ENCODE measurements around the gene PPP1R16B.

PPP1R16B gene

DNA sequence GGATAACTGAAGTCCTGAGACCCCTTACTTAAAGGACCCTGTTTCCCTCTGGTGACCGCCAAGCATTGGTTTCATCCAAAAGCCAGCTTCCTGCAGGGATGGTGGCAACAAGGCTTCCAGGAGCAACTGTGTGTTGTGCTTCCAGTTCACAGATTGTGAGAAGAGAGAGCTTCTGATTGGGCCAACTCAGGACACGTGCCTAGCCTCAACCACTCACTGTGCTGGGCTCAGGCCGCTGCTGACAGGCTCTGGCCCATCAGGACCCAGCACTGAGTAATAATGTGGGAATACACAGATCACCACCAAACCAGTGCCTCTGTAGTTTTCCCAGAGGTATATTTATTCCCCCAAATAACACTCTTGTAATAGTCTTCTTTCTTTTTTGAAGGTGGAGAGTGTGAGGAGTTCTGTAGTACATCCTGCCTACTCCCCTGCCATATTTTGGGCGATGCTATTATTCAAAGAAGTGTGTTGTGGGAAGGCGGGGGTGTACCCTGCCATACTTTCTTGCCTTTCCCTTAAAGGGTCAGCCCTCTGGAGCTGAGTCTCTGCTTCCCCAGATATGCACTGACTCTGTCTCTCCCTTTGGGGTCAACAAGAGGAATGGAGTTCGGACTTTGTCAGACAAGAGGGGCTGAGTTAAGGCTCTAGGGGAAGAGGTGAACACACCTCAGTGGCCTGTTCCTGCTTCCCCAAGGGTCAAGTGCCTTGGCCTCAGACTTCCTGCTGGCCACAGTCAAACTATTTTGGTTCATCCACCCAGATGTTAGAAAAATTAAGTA, 23.2 kb downstream of the PPP1R16B start:
- no peak for DNase-seq

- DNase-seq, result no peak
Measured at GRCh38 chr20:38829296-38829875, 23.9 kb downstream of the PPP1R16B start.

DNA sequence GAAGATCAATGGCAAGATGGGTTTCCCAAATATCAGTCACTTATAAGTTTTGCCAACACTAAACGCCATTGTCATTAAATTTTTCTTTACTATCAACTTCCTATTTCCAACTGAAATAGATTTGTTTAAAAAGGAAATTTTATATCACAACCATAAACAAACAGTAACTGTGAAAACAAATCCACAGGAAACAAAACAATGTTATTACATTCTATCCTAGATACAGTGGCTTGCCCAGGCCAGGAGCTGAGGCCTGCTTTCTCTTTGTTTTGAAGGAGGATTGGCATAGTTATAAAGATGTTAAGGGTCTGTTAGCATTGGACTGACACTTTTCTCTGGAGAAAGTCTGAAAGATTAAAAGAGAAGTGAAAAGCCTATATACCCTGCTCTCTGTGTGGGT, 24.9 kb downstream of the PPP1R16B start:
- no peak for DNase-seq

GRCh38 chr20:38831049-38831691, 25.7 kb downstream of the PPP1R16B start:
- DNase-seq, result no peak

DNA sequence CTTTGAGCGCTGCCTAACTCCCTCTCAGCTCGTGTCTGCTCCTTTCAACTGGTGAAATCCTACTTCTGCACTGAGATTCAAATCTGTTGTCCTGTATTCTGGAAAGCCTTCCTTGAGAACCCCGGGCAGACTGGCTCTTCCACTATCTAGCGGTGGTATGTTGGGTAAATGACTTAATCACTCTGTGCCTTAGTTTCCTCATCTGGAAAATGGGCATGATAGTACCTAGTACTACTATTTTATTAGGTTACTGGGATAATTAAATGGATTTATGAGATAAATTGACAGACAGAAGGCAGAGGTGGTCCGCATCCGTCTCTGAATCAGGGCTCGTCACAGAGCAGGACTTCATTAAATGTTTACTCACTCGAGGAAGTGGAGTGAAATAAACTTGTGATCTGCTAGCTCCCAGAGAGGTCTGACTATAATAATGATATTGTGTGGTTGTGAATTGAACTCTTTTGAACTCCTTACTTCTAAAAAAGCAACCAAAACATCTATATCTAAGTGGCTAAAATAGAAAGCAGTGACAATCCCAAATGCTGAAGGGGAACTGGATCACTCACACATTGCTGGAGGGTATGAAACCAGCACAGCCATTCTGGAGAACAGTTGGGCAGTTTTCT, 26.6 kb downstream of the PPP1R16B start:
- DNase-seq, result no peak

- DNase-seq, result no peak
Measured at GRCh38 chr20:38833154-38833856, 27.8 kb downstream of the PPP1R16B start.

- DNase-seq, result no peak
Measured at GRCh38 chr20:38833857-38834164, 28.3 kb downstream of the PPP1R16B start.

DNA sequence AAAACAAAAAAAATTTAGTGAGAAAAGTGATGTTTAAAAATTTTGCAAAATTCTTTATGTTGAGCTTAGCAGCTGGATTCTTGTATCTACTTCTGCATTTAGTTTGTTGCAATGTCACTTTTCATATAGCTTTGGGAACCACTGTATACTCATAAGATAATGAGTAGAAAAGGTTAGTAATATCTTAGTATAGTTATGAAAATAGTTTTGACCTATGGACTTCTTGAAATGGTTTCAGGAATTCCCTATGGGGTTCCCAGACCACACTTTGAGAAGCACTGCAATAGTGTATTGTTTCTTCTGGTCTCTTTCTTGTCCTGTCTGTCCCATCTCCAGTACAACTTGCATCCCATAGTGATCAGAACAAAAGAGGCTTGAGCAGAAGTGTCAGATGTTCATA, 29.4 kb downstream of the PPP1R16B start:
- no peak for DNase-seq

GRCh38 chr20:38835792-38836191, 30.3 kb downstream of the PPP1R16B start:
- no peak for DNase-seq

DNA sequence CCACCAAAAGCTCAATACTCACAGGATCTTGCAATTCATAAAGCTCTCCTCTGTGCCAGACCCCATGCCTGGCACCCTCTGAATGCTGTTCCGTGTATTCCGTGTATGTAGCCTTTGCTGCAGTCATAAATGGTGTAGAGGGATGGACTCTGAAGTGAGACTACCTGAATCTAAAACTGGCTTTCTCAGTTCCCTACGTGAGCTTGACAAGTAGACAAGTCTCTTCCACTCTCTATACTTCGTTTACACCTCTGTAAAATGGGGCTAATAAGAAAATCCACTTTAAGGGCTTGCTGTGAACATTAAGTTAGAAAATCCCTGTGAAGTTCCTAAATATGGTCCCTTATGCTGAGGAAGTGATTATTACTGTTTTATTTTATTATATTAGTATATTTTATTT, 31.5 kb downstream of the PPP1R16B start:
- no peak for DNase-seq

GRCh38 chr20:38838326-38838725, 32.8 kb downstream of the PPP1R16B start:
- no peak for DNase-seq

DNA sequence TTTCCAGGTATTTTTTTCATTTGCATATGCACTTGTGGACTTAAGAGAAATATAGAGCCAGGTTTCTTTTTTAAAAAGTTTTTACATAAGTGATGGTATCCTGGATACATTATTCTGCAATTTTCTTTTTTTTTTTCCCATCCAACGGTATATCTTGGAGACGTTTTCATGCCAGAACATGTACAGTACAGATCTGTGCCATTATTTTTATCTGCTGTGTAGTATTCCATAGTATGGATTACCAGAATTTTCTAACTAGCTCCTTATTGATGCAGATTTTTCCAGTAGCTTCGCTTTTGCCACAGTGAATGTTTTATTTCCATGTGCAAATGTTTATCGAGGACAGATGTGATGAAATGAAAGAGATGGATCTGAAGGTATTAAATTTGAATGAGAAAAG, 34.1 kb downstream of the PPP1R16B start:
- no peak for DNase-seq

DNA sequence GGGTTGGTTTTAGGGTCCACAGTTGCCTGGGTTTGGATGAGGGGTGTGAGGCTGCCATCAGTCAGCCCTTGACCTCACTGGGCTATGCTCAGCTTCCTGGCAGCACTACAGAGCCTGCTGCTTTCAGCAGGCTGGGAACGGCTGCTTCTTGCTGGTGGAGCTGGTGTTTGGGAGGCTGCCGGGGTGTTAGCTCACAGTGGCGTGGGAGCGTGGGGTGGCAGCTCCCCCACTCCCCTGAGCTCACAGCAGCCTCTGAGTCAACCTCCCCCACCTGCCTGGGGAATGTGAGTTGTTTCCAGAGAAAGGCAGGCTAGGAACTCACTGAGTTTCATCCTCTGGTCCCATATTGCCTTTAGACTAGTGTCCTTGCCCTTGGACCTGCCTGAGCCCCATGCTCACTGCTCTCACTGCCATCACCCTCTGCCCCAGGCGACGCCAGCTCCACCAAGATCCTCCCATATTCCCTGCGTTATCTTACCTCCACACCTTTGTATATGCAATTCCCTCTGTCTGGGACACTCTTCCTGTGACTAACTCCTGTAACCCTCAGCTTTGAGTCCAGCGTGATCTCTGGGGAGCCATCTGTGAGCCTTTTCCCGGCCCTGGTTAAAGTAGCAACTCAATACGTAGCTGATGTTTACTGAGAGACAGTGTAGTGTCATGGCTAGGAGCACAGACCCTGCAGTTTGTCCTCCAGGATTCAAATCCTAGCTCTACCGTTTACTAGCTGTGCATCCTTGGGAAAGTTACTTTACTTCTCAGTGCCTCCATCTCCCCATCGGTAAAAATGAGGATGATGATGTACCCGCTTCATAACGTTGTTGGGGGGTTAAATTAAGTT, 34.8 kb downstream of the PPP1R16B start:
- no peak for DNase-seq

DNA sequence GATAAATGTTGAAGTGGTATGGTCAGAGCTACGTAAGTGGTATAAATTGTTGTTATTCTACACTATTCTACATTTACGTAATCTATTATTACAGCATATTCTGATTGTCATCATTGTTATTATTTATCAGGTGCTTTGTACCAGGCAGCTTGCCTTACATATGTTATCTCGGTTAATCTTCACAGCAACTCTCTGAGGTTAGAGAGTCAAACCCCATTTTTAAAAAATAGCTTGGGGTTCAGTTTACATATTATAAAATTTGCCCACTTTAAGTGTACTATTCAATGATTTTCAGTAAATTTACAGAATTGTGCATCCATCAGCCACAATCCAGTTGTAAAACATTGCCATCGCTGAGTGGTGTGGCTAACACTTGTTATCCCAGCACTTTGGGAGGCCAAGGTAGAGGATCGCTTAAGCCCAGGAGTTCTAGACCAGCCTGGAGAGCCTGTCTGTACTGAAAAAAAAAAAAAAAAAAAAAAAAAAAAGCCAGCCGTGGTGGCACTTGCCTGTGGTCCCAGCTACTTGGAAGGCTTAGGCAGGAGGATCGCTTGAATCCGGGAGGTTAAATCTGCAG, 35.5 kb downstream of the PPP1R16B start:
- no peak for DNase-seq

DNA sequence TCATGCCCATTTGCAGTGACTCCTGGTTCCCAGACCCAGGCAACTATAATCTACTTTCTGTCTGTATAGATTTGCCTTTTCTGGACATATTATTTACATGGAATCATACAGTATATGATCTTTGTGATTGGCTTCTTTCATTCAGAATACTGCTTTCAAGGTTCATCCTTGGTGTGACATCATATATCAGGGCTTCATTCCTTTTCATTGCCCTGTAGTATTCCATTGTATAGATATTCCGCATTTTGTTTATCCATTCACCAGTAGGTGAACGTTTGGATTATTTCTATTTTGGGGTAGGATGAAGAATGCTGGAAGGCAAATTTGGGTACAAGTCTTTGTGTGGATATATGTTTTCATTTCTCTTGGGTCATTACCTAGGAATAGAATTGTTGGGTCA, 36.1 kb downstream of the PPP1R16B start:
- no peak for DNase-seq

- no peak for DNase-seq
Measured at GRCh38 chr20:38842026-38842425, 36.5 kb downstream of the PPP1R16B start.

DNA sequence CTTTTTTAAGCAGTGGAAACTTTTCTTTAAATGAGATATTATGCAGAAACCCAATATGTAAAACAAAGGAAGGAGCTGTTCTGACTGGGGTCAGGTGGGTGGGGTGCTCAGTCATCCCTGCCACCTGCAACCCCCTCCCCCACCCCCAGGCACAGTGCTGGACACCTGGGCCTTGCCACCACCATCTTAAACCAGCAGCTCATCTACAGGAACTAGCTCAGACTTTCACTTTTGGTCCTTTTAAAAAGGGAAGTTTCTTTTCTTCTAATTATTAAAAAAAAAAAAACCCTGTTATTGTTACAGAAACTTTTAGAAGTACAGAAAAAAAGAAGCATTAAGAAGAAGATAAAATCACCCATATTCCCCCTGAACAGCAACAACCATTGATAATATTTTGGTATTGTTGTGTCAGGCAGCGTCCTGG, 37.1 kb downstream of the PPP1R16B start:
- no peak for DNase-seq

DNA sequence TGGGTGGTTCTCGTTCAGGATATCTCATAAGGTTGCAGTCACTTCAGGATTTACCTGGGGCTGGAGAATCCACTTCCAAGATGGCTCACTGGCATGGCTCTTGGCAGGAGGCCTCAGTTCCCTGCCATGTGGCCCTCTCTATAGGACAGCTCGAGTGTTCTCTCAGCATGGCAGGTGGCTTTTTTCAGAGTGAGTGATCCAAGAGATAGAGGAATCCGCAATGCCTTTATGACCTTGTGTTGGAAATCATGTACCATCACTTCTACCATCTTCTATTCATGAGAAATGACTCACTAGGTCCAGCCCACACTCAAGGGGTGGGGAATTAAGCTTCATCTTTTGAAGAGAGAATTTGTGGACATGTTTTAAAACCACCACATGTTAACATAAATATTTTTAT, 37.8 kb downstream of the PPP1R16B start:
- no peak for DNase-seq

GRCh38 chr20:38844963-38845362, 39.5 kb downstream of the PPP1R16B start:
- no peak for DNase-seq

- DNase-seq, result no peak
Measured at GRCh38 chr20:38847840-38848239, 42.3 kb downstream of the PPP1R16B start.

GRCh38 chr20:38853759-38854158, 48.3 kb downstream of the PPP1R16B start:
- no peak for DNase-seq

GRCh38 chr20:38854654-38855066, 49.2 kb downstream of the PPP1R16B start:
- DNase-seq, result no peak
